ENCODE data around the gene PCSK9. TPM values are rescaled to one million over a fixed set of nuclear protein-coding genes. Genes with fewer than 3 reads are reported as not detected.

The PCSK9 gene
- polyA plus RNA-seq, 10 donors, result 2.7 to 27.2 (median 4.8) TPM

DNA sequence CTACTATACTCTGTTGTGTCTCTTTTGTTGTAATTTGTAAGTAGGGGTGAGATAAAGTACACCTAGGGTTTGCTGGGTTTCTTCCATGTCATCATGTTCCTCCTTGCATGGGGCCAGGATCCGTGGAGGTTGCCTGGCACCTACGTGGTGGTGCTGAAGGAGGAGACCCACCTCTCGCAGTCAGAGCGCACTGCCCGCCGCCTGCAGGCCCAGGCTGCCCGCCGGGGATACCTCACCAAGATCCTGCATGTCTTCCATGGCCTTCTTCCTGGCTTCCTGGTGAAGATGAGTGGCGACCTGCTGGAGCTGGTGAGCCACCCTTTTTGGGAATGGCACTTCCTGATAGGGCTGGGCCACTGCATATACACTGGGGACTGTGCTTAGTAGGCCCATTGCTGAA is 4.4 kb downstream of the PCSK9 start:
- no peak for DNase-seq

- no peak for DNase-seq
These were observed 5.5 kb downstream of the PCSK9 start for GRCh38 chr1:55044617-55045397.

- DNase-seq, result no peak
These were observed 6.1 kb downstream of the PCSK9 start for GRCh38 chr1:55045430-55045829.

DNA sequence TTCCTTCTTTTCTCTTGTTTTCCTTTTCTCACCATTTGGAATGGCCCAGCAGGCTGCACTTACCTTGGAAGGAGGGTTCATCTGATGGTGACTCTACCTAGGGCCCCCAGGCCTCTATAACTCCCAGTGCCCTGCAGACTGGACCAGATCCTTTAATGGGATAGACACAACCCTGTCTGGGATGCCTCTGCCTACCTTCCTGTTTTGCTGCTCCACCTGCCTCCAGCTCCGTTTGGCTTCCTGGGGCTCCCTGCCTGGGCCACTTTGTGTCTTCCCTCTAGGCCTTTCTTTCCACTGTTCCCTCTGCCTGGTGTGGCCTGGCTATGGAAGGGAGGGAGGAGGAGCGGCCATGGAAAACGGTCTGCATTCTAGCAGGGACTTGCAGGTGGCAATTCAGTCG is 7.5 kb downstream of the PCSK9 start:
- DNase-seq, result no peak

DNA sequence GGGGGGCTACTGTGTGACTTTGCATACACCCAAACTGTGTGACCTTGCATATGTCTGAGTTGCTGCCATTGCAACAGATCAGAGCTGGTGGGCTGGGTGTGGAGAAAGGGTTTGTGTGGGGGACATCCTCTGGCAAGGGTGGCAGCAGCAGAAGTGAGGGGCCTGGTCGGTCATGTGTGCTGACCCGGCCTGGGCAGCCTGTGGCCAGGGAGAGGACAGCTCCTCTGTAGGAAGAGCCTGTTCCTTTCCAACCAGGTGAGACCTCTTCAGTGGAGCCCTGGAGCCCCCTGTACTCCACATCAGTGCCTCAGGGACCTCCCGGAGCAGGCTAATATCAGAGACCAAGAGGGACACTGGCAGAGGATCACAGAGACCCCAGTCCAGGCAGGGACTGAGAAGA is 8.3 kb downstream of the PCSK9 start:
- DNase-seq, result no peak

GRCh38 chr1:55048453-55049270 is 9.3 kb downstream of the PCSK9 start:
- no peak for DNase-seq

DNA sequence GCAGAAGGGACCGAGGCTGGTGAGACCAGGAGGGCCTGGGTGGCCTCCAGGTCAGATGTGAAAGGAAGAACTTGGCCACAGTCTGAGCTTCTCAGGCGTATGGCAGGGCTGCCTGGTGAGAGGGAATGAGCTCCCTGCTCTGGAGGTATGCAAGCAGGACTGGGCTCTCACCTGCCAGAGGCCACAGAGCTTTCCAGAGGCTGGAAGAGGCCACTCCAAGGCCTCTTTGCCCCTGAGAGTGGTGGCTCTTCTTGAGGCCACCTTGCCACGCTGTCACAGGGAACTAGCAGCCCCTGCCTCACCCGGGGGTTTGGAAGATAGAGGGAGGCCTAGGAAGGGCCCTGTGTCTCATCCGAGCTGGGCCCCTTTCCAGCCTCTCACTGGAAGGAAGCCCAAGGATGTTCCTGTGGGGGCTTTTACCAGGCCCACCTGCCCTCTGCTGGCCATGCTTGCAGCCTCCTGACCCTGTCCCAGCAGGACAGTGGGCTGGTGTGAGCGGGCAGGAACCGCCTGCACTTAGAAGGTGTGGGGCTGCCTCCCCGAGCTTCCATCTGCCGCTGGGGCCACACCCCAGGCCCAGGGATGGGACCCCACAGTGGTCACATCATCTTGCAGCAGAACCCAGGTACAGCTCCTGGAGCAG is 10.0 kb downstream of the PCSK9 start:
- DNase-seq, result peak in 1 of 3 donors; percentile 41

DNA sequence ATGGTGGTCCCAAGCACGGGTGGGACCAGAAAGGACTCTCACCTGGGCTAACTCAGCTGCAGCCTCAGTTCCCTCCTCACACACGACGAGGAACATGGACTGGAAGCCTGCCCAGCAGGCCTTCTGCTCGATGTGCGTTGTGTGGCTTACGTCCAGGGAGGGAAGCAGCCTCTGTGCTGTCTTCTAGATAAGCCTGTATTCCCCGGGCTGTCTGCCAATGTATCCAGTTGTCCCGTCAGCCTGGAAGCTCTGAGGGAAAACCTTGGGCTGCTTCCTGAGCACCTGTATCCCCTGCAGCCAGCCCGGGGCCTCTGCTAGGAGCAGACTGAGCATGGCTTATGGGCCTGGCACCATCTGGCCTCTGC is 10.5 kb downstream of the PCSK9 start:
- peak; percentile 65 to 86 (median 69) for DNase-seq

GRCh38 chr1:55050283-55050682 is 10.9 kb downstream of the PCSK9 start:
- DNase-seq, result peak in 1 of 3 donors; percentile 66

GRCh38 chr1:55051169-55051568 is 11.8 kb downstream of the PCSK9 start:
- no peak for DNase-seq

DNA sequence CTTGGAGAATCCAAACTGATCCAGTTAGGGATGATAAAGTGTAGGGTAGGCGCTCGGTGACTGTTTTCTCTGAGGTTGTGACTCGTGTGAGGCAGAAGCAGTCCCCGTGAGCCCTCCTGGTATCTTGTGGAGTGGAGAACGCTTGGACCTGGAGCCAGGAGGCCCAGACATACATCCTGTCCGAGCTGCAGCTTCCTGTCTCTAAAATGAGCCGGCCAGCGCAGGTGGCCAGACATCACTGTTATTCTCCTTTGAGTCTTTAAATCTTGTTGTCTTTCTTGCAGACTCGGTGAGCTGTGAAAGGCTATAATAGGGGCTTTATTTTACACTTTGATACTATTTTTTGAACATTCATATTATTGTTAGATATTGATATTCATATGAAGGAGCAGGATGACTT is 12.3 kb downstream of the PCSK9 start:
- no peak for DNase-seq

GRCh38 chr1:55052221-55053142 is 13.1 kb downstream of the PCSK9 start:
- no peak for DNase-seq

GRCh38 chr1:55053265-55053954 is 14.1 kb downstream of the PCSK9 start:
- no peak for DNase-seq

DNA sequence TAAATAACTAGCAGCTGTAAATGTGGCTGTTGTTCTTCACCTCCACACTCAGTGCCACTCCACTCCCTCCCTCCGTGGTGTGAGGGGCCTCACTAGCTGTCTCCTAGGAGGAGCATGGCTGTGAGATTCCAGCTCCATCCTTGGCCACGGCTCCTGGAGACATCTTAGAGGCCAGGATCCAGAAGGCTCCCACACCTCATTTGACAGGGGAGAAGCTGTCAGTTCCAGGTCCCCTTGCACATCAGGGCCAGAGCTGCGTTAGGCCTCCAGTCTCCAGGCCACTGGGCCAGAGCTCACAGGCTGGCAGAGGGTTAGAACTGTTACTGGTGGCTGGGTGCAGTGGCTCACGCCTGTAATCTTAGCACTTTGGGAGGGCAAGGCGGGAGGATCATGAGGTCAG is 15.0 kb downstream of the PCSK9 start:
- no peak for DNase-seq

DNA sequence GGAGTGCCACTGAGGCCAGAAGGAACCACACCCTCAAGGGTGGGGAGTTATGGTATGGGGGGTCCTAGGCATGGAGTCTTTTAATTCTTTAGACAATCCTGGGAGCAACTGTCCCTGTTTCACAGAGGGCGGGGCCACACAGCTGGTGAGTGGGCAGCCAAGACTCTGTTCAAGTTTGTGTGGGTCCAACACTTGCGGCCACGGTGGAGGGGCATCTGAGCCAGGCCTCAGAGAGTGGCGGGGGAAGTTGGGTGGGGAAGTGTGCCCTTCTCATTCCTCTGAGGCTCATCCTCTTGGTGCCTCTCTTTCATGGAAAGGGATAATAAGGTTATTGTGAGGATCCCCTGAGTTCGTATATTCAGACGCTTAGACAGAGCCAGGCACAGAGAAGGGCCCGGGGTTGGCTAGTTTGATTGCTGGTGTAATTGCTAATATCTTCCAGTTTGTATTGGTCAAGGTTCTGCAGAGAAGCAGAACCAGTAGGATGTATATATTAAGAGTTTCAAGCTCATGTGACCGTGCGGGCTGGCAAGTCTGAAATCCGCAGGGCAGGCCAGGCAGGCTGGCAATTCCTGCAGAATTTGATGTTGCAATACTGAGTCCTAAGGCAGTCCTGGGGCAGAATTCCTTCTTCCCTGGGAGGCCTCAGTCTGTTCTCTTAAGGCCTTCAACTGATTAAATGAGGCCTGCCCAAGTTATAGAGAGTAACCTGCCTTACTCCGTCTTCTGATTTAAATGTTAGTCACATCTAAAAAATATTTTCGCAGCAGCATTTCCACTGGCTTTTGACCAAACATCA is 15.9 kb downstream of the PCSK9 start:
- no peak for DNase-seq

DNA sequence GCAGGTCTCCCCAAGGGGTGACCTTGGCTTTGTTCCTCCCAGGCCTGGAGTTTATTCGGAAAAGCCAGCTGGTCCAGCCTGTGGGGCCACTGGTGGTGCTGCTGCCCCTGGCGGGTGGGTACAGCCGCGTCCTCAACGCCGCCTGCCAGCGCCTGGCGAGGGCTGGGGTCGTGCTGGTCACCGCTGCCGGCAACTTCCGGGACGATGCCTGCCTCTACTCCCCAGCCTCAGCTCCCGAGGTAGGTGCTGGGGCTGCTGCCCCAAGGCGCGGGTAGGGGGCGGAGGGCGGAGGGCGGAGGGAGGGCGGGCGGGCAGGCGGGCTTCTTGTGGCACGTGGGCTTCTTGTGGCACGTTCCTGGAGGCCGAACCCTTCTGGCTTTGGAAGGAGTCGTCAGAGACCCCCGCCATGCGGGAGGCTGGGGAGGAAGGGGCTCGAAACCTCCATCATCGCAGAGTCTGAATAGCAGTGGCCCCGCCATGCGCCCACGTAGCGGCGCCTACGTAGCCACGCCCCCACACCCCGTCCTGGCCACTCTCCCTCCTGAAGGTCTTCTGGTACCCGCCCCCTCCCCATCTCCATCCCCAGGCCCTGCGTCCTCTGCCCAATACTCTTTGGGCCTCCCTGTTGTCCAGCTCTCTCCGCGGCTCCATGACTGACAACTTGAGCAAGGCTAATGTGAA is 16.7 kb downstream of the PCSK9 start:
- DNase-seq, result no peak

DNA sequence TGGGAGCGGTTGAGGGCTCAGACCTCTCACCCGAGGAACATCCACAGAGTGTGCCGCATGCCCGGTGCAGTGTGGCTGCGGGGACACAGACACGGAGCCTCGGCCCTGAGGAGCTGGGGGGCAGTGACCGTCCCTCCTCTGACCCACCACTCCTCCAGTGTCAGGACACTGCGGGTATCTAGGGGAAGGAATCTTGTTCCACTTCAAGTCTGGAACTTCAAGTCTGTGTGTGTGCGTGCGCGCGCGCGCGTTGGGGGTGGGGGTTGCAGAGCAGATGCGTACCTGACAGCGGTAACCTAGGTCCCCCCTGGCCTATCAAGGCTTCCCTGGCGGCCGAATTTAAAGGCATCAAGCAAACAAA is 17.3 kb downstream of the PCSK9 start:
- no peak for DNase-seq

GRCh38 chr1:55057270-55057955 is 18.1 kb downstream of the PCSK9 start:
- DNase-seq, result no peak

GRCh38 chr1:55057956-55058298 is 18.6 kb downstream of the PCSK9 start:
- no peak for DNase-seq
